Smooth muscle cell (in vitro differentiated cells): ENCODE data around the gene TRIM2. TPM values are rescaled to one million over a fixed set of nuclear protein-coding genes. Genes with fewer than 3 reads are reported as not detected.

Experiments used
- DNase-seq: peaks from one replicate; lab custom pipeline; 2025; ENCODE audit not compliant: unreplicated experiment; lab: John Stamatoyannopoulos, UW
- H2AFZ ChIP-seq: fragments of 200-600 bp; sonication (generic); 2 replicates; pipeline ENCODE4 v1.6.0; 2016; ENCODE audit warnings: antibody characterized with exemption, low read depth, mild to moderate bottlenecking
- H3F3A ChIP-seq: fragments of 200-600 bp; sonication (generic); 2 replicates; pipeline ENCODE4 v1.6.0; 2017; ENCODE audit warnings: antibody characterized with exemption, low read depth
- H3K27ac ChIP-seq: fragments of 200-600 bp; sonication (generic); 2 replicates; pipeline ENCODE4 v1.5.1; 2016; ENCODE audit warnings: low read depth, mild to moderate bottlenecking
- H3K27me3 ChIP-seq: fragments of 200-600 bp; sonication (generic); 2 replicates; pipeline ENCODE4 v1.6.1; 2016; ENCODE audit warnings: low read depth, mild to moderate bottlenecking
- H3K36me3 ChIP-seq: fragments of 200-600 bp; sonication (generic); 2 replicates; pipeline ENCODE4 v1.5.1; 2016; ENCODE audit warnings: low read depth
- H3K4me1 ChIP-seq: fragments of 200-600 bp; sonication (generic); 2 replicates; pipeline ENCODE4 v1.5.1; 2016; ENCODE audit warnings: low read depth
- H3K4me2 ChIP-seq: fragments of 200-600 bp; sonication (generic); 2 replicates; pipeline ENCODE4 v1.6.0; 2016; ENCODE audit warnings: mild to moderate bottlenecking
- H3K4me3 ChIP-seq: fragments of 200-600 bp; sonication (generic); 2 replicates; pipeline ENCODE4 v1.5.1; 2016; ENCODE audit warnings: mild to moderate bottlenecking
- H3K79me2 ChIP-seq: fragments of 200-600 bp; sonication (generic); 2 replicates; pipeline ENCODE4 v1.6.0; 2016; ENCODE audit warnings: low read depth, mild to moderate bottlenecking
- H3K9ac ChIP-seq: fragments of 200-600 bp; sonication (generic); 2 replicates; pipeline ENCODE4 v1.6.0; 2016; ENCODE audit warnings: low read depth
- H3K9me3 ChIP-seq: fragments of 200-600 bp; sonication (generic); replicated peaks from 2 replicates; pipeline ENCODE4 v1.5.1; 2016; ENCODE audit warnings: low read depth
- H4K20me1 ChIP-seq: fragments of 200-600 bp; sonication (generic); 2 replicates; pipeline ENCODE4 v1.6.0; 2016; ENCODE audit warnings: low read depth
- CTCF ChIP-seq: fragments of 200-600 bp; sonication (generic); IDR thresholded peaks from 2 replicates; pipeline ENCODE4 v1.5.1; 2017; ENCODE audit warnings: borderline replicate concordance, mild to moderate bottlenecking, antibody characterized with exemption; ENCODE audit not compliant: insufficient read depth, poor library complexity, severe bottlenecking
- WGBS: methylation state at CpG from one replicate; pipeline ENCODE4 v1.1.7; 2016; ENCODE audit warnings: low lambda C conversion rate; 5-methylcytosine and 5-hydroxymethylcytosine counted together
- polyA plus RNA-seq: library from polyadenylated mRNA; unstranded; fragments of >200 nt; fragmentation: Nextera tagmentation; extraction: Ambion mirVana; gene quantifications from 2 replicates; pipeline ENCODE4 v1.2.1, GENCODE V29; 2016
- total RNA-seq: library from RNA; depleted of rRNA; stranded (reverse); fragments of >200 nt; gene quantifications from 2 replicates; pipeline ENCODE4 v1.2.3, GENCODE V29; 2014

Gene TRIM2
- total and polyA plus RNA-seq, 2 experiments from 2014 or later, result 9.1 to 33.4 TPM

GRCh38 chr4:153222707-153223426 lies 18.6 kb downstream of the TRIM2 start:
- Histone ChIP-seq H2AFZ (peak overlapping the region; percentile 89), H3K4me3 (peak overlapping the region; percentile 71), H3K4me1 (peaks cover 20% of the 10 kb centered on the region), H3K79me2 (peaks cover 43% of the 10 kb centered on the region), H3K36me3 (no peaks in the 10 kb centered on the region), H4K20me1 (peaks cover 18% of the 10 kb centered on the region), H3K27ac (peak overlapping the region; percentile 96), H3K9ac (peak overlapping the region; percentile 90), H3K4me2 (peak overlapping the region; percentile 96), H3F3A (peaks cover 8% of the 10 kb centered on the region), H3K9me3 (no peaks in the 10 kb centered on the region), H3K27me3 (no peaks in the 10 kb centered on the region)
- DNase-seq, result no peak
- WGBS, result under 1% methylated on average over 61 of the region's 61 CpGs
- TF ChIP-seq CTCF, result no peak

GRCh38 chr4:153223427-153223801 lies 19.2 kb downstream of the TRIM2 start:
- Histone ChIP-seq H3K9me3 (no peaks in the 10 kb centered on the region), H2AFZ (peak overlapping the region; percentile 89), H3K9ac (peak overlapping the region; percentile 90), H3F3A (peaks cover 8% of the 10 kb centered on the region), H3K4me1 (peaks cover 25% of the 10 kb centered on the region), H3K4me3 (peak overlapping the region; percentile 71), H3K79me2 (peaks cover 43% of the 10 kb centered on the region), H3K27ac (peak overlapping the region; percentile 96), H3K27me3 (no peaks in the 10 kb centered on the region), H3K4me2 (peak overlapping the region; percentile 96), H3K36me3 (no peaks in the 10 kb centered on the region), H4K20me1 (peaks cover 24% of the 10 kb centered on the region)
- 2% methylated on average over 9 of the region's 9 CpGs for WGBS
- no peak for TF ChIP-seq CTCF
- no peak for DNase-seq

- peaks cover 8% of the 10 kb centered on the region for H3F3A ChIP-seq
- H3K9ac ChIP-seq, result peak overlapping the region; percentile 90
- H3K4me3 ChIP-seq, result peak overlapping the region; percentile 71
- no peaks in the 10 kb centered on the region for H3K9me3 ChIP-seq
- no peak overlapping the region for H2AFZ ChIP-seq
- H3K79me2 ChIP-seq, result peaks cover 43% of the 10 kb centered on the region
- H3K27me3 ChIP-seq, result no peaks in the 10 kb centered on the region
- TF ChIP-seq CTCF, result no peak
- peaks cover 30% of the 10 kb centered on the region for H3K4me1 ChIP-seq
- peak overlapping the region; percentile 96 for H3K27ac ChIP-seq
- DNase-seq, result no peak
- peak overlapping the region; percentile 96 for H3K4me2 ChIP-seq
- H4K20me1 ChIP-seq, result peaks cover 28% of the 10 kb centered on the region
- H3K36me3 ChIP-seq, result no peaks in the 10 kb centered on the region
- 32% methylated on average over 1 of the region's 1 CpG for WGBS
These were observed 19.7 kb downstream of the TRIM2 start for GRCh38 chr4:153223930-153224329.

- Histone ChIP-seq H3K27ac (no peak overlapping the region), H3K4me2 (peak overlapping the region; percentile 96), H2AFZ (no peak overlapping the region), H3K36me3 (no peaks in the 10 kb centered on the region), H3K79me2 (peaks cover 43% of the 10 kb centered on the region), H3K27me3 (no peaks in the 10 kb centered on the region), H3K9me3 (no peaks in the 10 kb centered on the region), H3K4me3 (peak overlapping the region; percentile 71), H3K4me1 (peaks cover 30% of the 10 kb centered on the region), H3K9ac (no peak overlapping the region), H4K20me1 (peaks cover 33% of the 10 kb centered on the region), H3F3A (peaks cover 8% of the 10 kb centered on the region)
- no peak for DNase-seq
- no peak for TF ChIP-seq CTCF
- WGBS, result 97% methylated on average over 1 of the region's 1 CpG
These were observed 20.2 kb downstream of the TRIM2 start for GRCh38 chr4:153224474-153224873.
